GM19043 (cell line): ENCODE measurements around the gene CCDC181.

ENCODE experiments used
- ATAC-seq: cut with Tn5 transposase; IDR thresholded peaks from one replicate; pipeline ENCODE4 v1.9.1; 2021; ENCODE audit warnings: low read depth; ENCODE audit not compliant: unreplicated experiment

CCDC181 gene

DNA sequence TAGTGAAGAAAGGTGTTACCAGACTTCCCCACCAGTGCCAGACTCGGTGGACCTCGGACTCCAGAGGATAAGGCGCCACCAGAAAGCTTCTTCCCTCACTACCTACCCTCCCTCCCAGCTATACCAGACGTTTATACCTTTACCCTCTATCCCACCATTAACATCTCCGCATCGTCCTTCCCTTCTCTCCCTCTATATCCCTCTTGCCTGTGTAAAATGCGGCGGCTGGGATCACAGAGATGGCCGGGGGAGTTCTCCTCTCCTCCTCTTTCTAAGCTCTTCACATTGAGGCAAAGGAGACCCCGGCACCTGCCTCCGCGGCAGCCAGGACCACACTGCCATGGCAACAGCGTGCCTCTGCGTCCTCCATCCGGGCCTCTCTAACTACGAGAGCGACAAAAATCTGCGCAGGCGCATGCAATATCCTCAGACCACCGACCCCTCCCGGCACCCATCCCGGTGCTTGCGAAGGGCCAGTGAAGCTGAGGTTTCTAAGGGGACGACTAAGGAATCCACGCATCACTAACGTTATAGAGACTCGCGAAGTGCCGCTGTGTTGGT is at the start of gene CCDC181:
TSS of gene CCDC181 (minus strand) at position 394 of the 561 bp plus-strand sequence. CDS start 2,547 bp downstream, outside the sequence.
- ATAC-seq, result peak; percentile 84

DNA sequence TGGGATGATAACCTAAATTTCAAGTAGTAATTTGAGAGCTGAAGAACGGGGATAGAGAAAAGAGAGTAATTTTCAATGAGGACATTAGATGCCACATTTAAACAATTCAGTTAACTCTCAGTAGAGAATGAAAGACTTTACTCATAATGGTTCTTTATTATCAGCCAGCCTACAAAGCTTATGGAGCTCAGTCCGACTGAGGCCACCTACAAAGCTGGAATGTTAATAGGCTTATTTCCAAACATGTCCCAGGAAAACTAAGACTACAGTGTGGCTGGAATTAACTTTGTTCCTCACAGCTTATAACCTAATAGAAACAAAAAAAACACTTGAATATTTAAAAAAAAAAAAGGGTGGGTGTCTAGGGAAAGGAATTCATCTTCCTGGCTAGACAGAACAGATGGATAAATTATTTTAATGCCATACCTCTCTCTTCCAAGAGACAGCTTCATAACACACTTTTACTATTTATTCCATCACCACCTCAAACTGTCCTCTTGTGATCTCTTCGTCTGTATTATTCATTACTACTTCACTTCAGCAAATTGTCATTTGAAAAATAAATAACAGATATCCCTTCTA is 48.6 kb upstream of the CCDC181 start:
- ATAC-seq, result no peak

GRCh38 chr1:169474302-169474995 is 47.2 kb upstream of the CCDC181 start:
- ATAC-seq, result no peak

GRCh38 chr1:169473347-169473746 is 46.1 kb upstream of the CCDC181 start:
- ATAC-seq, result no peak

GRCh38 chr1:169472738-169473137 is 45.5 kb upstream of the CCDC181 start:
- no peak for ATAC-seq

DNA sequence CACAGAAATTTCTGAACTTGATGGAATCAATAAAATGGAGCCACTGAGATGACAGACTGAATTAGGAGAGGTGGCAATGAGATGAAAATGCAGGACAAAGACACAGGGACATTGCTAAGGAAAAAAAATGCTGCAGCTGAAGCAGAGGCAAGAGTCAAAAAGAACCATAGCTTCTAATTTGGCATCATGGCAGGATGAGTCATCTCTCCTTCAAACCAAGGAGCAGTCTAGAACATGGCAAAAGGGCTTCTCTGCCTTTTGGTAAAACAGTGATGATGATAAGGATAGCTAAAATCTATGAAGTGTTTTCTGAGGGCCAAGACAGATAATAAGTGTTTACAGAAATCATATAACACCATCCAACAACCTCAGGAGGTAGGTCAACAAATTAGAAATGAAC is 41.7 kb upstream of the CCDC181 start:
- ATAC-seq, result no peak

DNA sequence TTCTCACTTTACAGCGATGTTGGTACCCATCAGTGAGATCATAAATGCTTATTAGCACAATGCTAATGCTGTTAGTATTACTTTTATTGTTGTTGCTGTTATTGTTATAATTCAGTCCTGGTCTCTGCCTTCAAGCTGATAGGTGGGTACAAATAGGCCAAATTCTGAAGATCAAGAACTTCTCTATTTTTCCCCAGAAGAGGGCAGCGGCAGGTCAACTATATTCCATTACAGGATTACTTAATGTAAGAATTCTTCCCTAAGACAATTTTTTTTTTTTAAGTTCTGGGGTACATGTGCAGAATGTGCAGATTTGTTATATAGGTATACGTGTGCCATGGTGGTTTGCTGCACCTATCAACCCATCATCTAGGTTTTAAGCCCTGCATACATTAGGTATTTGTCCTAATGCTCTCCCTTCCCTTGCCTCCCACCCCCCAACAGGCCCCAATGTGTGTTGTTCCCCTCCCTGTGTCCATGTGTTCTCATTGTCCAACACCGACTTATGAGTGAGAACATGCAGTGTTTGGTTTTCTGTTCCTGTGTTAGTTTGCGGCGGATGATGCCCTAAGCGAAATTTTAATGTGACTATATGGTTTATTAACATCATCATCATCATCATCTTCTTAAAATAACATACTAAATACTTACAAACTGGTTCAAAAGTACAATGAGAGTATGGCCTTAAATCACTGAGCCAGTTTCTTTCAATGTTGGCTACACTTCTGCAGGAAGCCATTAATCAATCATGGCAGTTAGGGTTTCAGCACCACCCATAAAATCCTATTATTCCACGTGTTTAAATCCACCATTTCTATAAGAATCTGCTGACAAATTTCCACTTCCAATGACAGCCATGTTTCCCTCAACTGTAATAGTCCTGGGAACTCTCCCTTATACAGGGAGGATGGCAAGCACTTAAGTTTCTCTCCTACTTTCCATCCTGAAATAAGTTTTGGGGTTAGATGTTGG is 39.3 kb upstream of the CCDC181 start:
- ATAC-seq, result no peak

- no peak for ATAC-seq
These were observed 38.0 kb upstream of the CCDC181 start for GRCh38 chr1:169465281-169465680.

DNA sequence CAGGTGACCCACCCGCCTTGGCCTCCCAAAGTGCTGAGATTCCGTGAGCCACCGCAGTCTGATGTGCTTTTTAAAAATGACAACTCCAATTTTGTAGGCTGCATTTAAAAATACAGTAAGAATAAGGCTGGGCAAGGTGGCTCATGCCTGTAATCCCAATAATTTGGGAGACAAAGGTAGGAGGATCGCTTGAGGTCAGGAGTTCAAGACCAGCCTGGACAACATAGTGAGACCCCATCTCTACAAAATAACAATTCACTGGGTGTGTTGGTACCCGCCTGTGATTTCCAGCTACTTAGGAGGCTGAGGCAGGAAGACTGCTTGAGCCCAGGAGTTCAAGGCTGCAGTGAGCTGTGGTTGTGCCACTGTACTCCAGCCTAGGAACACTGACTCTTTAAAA is 35.1 kb upstream of the CCDC181 start:
- no peak for ATAC-seq

GRCh38 chr1:169461390-169462000 is 34.2 kb upstream of the CCDC181 start:
- no peak for ATAC-seq

DNA sequence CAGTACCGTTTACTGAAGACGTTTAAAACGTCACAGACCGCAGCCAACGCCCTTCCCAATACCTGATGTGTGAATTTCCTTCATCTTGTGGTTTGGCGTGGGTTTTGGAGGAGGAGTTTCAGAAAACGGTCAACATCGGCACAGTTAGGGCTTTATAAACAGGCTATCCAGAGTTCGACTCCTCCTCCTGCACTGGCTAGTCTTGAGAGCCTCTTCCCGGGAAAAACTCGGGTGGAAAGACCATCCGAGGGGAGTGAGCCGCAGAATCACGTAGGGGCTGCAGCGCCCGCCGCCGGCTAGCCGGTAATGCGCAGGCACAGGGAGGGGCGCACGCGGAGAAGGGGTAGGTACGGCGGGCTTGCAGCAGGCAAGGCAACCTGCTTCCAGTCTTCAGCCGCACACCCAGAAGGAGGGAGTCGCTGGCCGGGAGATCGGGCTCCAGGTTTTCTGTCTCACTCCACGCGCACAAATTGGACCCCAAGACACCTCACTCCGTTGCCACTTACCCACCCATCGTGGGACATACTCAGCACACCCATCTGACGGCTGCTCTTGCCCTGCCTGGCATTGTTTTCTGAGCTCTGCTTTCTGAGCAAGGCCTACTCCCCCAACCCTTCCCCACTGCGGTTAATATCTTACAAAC is 33.0 kb upstream of the CCDC181 start:
- no peak for ATAC-seq

DNA sequence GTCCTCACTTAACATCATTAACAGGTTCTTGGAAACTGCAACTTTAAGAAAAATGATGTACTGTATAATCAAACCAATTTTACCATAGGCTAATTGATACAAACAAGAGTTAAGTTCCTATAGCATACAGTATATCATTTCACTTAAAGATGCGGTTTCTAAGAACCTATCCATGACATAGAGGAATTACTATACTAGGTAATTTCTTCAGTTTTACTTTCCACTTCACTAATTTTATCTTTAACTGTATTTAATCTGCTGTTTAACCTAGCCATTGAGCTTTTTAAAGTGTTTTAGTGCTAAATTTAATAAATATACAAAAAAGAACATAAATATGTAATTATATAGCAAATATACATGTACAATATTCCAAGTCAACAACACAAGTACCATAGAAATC is 30.2 kb upstream of the CCDC181 start:
- no peak for ATAC-seq

GRCh38 chr1:169456029-169456428 is 28.8 kb upstream of the CCDC181 start:
- no peak for ATAC-seq

DNA sequence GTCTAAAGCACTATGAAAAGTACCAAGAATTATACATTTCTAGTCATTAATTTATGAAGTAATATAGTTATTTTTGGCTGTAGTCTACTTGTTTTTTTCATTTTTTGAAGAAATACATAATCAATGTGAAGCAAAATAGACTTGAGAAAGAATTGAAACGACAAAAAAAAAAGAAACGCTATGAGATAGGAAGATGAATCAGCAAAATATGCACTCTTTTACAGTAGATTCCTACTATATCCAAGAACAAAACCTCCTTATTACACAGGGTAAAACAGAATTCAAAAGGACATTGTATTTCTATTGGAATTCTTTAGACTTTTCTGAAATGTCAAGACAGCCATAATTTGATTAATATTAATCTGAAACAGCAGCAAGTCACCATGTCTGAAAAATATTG is 25.6 kb upstream of the CCDC181 start:
- ATAC-seq, result no peak

- ATAC-seq, result no peak
These were observed 24.0 kb upstream of the CCDC181 start for GRCh38 chr1:169451218-169451824.

- no peak for ATAC-seq
These were observed 16.6 kb upstream of the CCDC181 start for GRCh38 chr1:169443923-169444322.

DNA sequence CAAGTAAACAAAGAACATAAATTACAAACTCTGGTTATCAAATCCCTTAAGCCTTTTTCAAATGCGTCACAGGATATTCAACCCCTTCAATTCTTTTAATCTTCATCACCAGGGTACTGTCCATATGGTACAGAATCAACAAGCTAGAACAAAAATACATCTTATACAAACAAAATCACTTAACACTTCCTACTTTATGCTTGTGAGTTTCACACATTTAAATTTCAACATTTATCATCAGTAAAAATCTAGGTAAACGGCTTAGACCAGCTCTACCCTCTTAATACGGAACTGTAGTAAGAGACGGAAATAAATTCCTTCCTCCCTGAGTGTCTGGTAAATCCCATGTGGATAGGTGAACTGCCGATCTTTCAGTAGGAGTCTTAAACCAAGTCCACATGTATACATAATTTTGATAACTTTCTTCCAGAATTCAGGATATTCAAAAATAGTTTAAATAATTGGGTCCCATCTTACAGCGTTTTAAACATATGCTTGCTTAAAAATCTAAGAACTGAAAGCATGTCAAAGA is 1.0 kb downstream of the CCDC181 start:
- ATAC-seq, result no peak

DNA sequence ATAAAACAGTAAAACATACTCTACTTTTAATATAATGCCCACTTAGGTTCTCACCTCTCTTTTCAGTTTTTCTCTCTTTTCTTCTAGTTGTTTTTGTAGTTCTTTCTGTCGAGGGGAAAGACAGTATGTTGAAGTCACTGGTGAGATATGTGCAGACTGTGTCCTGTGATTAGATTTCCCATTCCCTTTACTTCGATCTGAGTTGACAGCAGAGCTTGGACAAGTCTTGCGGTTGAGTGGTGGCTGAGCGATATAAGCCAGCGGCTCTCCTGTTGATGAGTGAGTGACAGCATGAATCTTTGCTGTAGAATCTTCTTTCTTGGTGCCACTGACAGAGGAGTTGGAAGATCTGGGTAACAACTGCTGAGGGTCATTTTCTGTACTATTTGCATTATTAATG is 6.0 kb downstream of the CCDC181 start:
- no peak for ATAC-seq

DNA sequence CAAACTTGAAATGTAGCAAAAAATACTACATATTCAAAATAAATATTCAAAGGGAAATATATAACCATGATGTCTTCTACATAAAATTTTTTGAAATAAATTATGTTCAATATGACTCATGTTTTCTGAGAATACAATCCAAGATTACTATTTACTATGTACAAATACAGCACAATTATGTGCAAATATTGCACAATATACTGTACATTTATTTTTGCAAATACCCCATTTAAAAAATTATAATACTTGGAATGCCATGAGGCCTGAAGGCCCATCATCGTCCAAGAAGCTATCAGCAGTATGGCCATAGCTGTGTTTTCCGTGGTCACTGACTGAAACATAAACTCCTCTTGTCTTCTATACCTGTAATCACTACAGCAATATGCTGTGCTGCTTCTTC is 12.3 kb downstream of the CCDC181 start:
- ATAC-seq, result no peak
